Lung (tissue), 12 donors: ENCODE results near the gene CYTH1. TPM values are rescaled to one million over a fixed set of nuclear protein-coding genes. Genes with fewer than 3 reads are reported as not detected.

Source experiments
- ATAC-seq: fragments of 200-7000 bp; cut with Tn5 transposase; one replicate; pipeline ENCODE4 v1.9.1; 2020; ENCODE audit warnings: moderate number of reproducible peaks; ENCODE audit not compliant: insufficient read depth, low FRiP score
- DNase-seq, 3 donors: peaks; one replicate each; pipeline ENCODE4 v3.0.0-alpha.2; 2013 to 2017
- H3K27ac ChIP-seq, 2 donors: one replicate each; pipeline ENCODE4 v1.5.1; 2013; ENCODE audit warnings: mild to moderate bottlenecking in 2 of 2, moderate library complexity in 2 of 2, control low read depth in 1 of 2, inconsistent platforms in 1 of 2, low read depth in 1 of 2, low read length in 1 of 2
- H3K27me3 ChIP-seq, 3 donors: one replicate each; pipeline ENCODE4 v1.5.1; 2013; ENCODE audit warnings: low read length in 2 of 3; ENCODE audit not compliant: control insufficient read depth in 3 of 3, insufficient read depth in 3 of 3
- H3K36me3 ChIP-seq, 4 donors: one replicate each; pipeline ENCODE4 v1.5.1; 2013; ENCODE audit warnings: low read length in 4 of 4, mild to moderate bottlenecking in 1 of 4, moderate library complexity in 1 of 4; ENCODE audit not compliant: control insufficient read depth in 4 of 4, insufficient read depth in 4 of 4
- H3K4me1 ChIP-seq, 5 donors: one replicate each; pipeline ENCODE4 v1.5.1; 2013; ENCODE audit warnings: low read length in 5 of 5, mild to moderate bottlenecking in 2 of 5, moderate library complexity in 1 of 5; ENCODE audit not compliant: control insufficient read depth in 5 of 5, insufficient read depth in 5 of 5
- H3K4me3 ChIP-seq: one replicate; pipeline ENCODE4 v1.5.1; 2013; ENCODE audit warnings: mild to moderate bottlenecking, control low read depth, moderate library complexity
- H3K9ac ChIP-seq, 2 donors: one replicate each; pipeline ENCODE4 v1.5.1; 2013; ENCODE audit warnings: low read length in 2 of 2, control low read depth in 1 of 2; ENCODE audit not compliant: insufficient read depth in 1 of 2
- H3K9me3 ChIP-seq, 4 donors: one replicate each; pipeline ENCODE4 v1.5.1; 2013; ENCODE audit warnings: low read length in 3 of 4, mild to moderate bottlenecking in 1 of 4, moderate library complexity in 1 of 4; ENCODE audit not compliant: control insufficient read depth in 4 of 4, insufficient read depth in 3 of 4
- WGBS, 2 donors: extraction: QIAGEN DNeasy Blood & Tissue Kit; methylation state at CpG; one replicate each; pipeline ENCODE4 v1.1.7; 2013; 5-methylcytosine and 5-hydroxymethylcytosine counted together
- polyA plus RNA-seq, 2 donors: library from polyadenylated mRNA; stranded (reverse); fragments of 200-250 nt; gene quantifications; one replicate each; pipeline ENCODE4 v1.2.1, GENCODE V29; 2013
- total RNA-seq, 2 donors: library from RNA; depleted of rRNA in 1 of 2; stranded (reverse); fragments of >200 nt in 1 of 2; gene quantifications; one replicate each; pipeline ENCODE4 v1.2.1, GENCODE V29; 2014 to 2021
- TF ChIP-seq, protein P1 (sequence below): IDR thresholded peaks from 2 replicates; pipeline ENCODE4 v1.5.1; 2012; ENCODE audit warnings: mild to moderate bottlenecking; ENCODE audit errors: control extremely low read depth, extremely low read depth
- donor health status: control.
- donor health status: control.
- donor health status: Bipolar disorder and iron deficiency.
- donor health status: healthy.
- donor health status: DM: yes; HTN: yes; CAD: no.

The CYTH1 gene
- total and polyA plus RNA-seq, 4 donors: 50.5 to 97.2 (median 76.0) TPM

DNA sequence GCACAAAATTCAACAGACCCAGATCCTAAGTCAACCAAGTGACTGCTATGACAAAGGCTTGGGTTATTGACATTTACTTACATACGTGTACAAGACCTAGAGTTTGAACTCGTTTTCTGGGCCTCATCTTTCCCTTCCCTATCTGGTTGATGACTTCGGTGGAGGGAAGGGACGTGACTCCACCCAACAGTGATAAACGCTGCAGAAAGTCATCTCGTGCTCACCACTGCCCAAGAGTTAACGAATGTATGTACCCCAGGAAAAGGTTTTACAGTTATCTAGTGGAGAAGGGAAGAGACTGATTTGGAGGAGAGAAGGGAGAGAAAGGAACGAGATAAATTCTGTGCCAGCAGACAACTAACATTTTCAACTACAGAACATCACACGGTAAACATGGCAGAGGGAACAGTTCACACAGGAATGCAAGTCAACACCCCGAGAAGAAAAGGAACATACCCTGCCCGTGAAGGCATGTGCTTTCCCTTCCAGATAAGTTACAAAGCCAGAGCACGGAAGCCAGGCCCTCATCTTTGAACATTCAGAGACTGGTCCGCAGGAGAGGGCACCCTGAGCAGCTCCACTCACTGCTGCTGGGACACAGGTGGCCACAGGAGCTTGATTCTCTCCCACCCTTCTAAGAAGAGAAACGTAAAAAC is 13.9 kb upstream of the CYTH1 start:
- peaks cover 0 to 4% (median 0%) of the 10 kb centered on the region in 4 donors for H3K9me3 ChIP-seq
- TF ChIP-seq, protein P1, sequence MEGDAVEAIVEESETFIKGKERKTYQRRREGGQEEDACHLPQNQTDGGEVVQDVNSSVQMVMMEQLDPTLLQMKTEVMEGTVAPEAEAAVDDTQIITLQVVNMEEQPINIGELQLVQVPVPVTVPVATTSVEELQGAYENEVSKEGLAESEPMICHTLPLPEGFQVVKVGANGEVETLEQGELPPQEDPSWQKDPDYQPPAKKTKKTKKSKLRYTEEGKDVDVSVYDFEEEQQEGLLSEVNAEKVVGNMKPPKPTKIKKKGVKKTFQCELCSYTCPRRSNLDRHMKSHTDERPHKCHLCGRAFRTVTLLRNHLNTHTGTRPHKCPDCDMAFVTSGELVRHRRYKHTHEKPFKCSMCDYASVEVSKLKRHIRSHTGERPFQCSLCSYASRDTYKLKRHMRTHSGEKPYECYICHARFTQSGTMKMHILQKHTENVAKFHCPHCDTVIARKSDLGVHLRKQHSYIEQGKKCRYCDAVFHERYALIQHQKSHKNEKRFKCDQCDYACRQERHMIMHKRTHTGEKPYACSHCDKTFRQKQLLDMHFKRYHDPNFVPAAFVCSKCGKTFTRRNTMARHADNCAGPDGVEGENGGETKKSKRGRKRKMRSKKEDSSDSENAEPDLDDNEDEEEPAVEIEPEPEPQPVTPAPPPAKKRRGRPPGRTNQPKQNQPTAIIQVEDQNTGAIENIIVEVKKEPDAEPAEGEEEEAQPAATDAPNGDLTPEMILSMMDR: no peak
- H3K27me3 ChIP-seq: no peaks in the 10 kb centered on the region
- DNase-seq: no peak
- no peak for ATAC-seq
- no peak overlapping the region for H3K27ac ChIP-seq
- no peak overlapping the region for H3K4me3 ChIP-seq
- peaks cover 2 to 15% (median 11%) of the 10 kb centered on the region in 5 donors for H3K4me1 ChIP-seq
- no peak overlapping the region for H3K9ac ChIP-seq
- peaks cover 24 to 46% (median 32%) of the 10 kb centered on the region in 4 donors for H3K36me3 ChIP-seq
- 85 to 92% methylated on average over 14 of the region's 14 CpGs for WGBS, 2 donors

DNA sequence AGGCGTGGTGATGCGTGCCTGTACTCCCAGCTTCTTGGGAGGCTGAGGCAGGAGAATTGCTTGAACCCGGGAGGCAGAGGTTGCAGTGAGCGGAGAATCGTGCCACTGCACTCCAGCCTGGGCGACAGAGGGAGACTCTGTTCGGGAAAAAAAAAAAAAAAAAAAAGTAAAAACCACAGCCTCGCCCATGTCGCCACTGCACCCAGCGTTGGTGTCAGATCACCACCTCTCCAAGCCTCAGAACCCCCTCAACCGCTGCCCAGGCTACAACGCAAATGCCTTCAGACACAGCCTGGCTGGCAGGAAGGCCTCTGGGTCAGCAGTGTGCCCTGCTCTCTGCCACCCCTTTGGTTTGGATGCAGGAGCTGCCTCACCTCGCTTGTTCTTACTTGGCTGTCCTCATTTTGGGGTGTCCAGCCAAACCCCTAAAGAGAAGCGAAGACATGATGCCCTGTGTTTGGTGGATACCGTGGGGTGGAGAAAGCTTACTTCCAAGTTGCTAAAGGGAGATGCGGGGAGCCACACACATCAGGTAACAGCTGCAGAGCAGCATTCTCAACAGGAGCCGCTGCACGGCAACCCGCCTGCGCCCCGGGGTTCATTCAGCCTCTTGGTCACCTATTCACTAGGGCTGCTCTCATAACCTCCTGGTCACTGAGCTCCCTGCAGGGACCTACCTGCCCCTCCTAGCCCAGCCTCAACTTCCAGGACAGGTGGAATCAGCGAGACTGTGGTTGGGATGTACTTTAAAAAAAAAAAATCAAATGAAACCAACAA is 13.0 kb upstream of the CYTH1 start:
- H3K9ac ChIP-seq: no peak overlapping the region
- no peaks in the 10 kb centered on the region for H3K27me3 ChIP-seq
- no peak overlapping the region for H3K27ac ChIP-seq
- 89 to 96% methylated on average over 21 to 22 of the region's 22 CpGs for WGBS, 2 donors
- H3K4me1 ChIP-seq: peaks cover 2 to 24% (median 18%) of the 10 kb centered on the region in 5 donors
- TF ChIP-seq, protein P1: no peak
- peaks cover 24 to 42% (median 32%) of the 10 kb centered on the region in 4 donors for H3K36me3 ChIP-seq
- DNase-seq: no peak
- ATAC-seq: no peak
- peaks cover 0 to 4% (median 0%) of the 10 kb centered on the region in 4 donors for H3K9me3 ChIP-seq
- H3K4me3 ChIP-seq: no peak overlapping the region

DNA sequence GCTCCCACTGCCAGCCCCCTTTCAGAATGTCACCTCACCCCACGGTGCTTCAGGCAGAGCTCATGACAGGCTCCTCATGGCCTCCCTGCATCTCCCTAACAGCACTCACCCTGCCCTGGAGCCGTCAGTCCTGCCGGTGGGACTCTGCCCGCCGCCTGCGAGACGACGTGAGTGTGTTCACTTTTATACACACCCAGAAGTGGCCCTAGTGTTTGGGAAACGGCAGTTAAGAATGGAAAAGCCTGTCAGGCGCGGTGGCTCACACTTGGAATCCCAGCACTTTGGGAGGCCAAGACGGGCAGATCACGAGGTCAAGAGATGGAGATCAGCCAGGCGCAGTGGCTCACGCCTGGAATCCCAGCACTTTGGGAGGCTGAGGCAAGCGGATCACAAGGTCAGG is 12.3 kb upstream of the CYTH1 start:
- DNase-seq (no peak), ATAC-seq (no peak)
- Histone ChIP-seq H3K27me3 (no peaks in the 10 kb centered on the region), H3K36me3 (peaks cover 22 to 39% (median 30%) of the 10 kb centered on the region in 4 donors), H3K4me1 (peaks cover 3 to 31% (median 24%) of the 10 kb centered on the region in 5 donors), H3K27ac (no peak overlapping the region), H3K9me3 (peaks cover 0 to 4% (median 0%) of the 10 kb centered on the region in 4 donors), H3K4me3 (no peak overlapping the region), H3K9ac (no peak overlapping the region)
- 92 to 93% methylated on average over 16 of the region's 16 CpGs for WGBS, 2 donors
- TF ChIP-seq, protein P1: no peak
